GM18526 (cell line): ENCODE results near the gene F10.

Experiments
- POLR2A ChIP-seq: IDR thresholded peaks from 3 replicates; pipeline ENCODE4 v1.6.1; 2011; ENCODE audit not compliant: insufficient read length; ENCODE audit errors: extremely low read depth

F10 gene

DNA sequence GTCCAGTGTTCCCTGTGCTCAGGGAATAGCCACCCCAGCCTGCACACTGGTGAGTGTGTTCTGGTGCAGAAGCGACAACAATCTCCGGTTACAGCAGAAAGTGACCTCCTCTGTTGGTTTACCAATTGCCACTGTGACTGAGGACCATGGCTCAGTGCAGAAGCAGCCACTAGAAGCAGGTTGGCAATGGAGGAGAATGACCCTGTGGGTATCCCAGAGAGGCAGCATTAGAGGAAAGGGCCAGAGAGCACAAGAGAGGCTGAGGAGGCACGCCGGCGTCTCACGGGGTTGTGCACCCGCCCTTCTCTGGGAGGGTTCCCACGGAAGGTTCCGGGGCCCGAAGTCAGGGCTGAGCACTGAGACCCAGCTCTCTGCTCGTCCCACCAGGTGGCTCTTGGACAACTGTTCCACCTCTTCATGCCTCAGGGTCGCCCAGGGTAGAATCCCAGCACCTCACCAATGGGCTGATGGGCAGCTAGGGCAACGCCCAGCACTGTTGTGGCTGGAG is 49.9 kb downstream of the F10 start:
- TF ChIP-seq POLR2A, result no peak

DNA sequence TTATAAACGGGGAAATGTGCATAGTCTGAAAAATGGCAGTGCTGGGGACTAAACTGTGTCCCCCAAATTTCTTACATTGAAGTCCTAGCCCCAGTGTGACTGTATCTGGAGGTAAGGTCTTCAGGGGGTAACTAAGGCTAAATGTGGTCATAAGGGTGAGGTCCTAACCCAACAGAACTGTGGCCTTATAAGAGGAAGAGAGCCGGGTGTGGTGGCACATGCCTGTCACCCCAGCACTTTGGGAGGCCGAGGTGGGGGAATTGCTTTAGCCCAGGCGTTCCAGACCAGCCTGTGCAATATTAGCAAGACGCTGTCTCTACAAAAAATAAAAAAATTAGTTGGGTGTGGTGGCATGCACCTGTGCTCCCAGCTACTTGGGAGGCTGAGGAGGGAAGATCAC is 53.7 kb downstream of the F10 start:
- no peak for TF ChIP-seq POLR2A

DNA sequence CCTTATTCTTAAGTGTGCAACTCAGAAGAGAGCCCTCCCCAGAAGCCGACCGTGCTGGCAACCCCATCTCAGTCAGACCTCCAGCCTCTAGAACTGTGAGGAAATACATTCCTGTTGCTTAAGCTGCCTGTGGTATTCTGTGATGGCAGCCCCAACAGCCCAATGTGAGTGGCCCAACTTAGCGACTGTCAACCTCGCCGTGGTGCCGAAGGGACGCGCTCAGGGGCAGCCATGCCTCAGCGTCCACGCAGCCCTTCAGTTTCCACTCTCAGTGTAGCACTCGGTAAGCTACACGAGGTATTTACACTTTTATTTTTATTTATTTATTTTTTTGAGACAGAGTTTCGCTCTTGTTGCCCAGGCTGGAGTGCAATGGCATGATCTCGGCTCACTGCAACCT is 54.2 kb downstream of the F10 start:
- no peak for TF ChIP-seq POLR2A

DNA sequence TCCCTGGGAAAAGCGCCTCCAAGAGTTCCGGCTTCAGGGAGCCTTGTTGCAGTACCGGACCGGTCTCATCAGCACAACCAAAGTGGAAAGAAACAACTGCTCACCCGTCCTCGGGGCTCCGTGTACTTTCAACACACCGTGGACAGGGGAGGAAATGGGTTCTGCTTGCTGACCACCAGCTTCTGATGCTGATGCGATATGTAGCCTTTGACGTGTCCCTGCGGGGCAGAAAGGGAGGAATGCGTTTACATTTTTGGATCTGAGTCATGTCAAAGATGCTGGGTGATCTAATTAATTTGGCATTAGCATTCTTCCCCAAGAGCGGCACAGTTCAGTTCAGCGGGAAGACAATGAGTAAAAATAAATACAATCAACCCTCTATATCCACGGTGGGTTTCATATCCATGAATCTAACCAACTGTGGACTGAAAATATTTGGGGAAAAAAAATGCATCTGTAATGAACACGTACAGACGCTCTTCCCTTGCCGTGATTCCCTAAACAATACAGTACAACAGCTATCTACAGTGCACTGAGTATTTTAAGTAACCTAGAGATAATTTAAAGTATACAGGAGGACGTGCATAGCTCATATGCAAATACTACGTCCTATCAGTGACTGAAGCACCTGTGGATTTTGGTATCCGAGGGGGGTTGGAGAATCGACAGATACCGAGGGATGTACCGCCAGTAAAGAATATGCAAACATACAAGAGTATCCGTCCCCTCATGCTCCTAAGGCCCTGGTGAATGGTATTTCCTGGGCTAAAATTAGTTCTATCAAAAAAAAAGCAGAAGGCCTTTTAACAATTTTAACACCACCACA is 55.7 kb downstream of the F10 start:
- no peak for TF ChIP-seq POLR2A

DNA sequence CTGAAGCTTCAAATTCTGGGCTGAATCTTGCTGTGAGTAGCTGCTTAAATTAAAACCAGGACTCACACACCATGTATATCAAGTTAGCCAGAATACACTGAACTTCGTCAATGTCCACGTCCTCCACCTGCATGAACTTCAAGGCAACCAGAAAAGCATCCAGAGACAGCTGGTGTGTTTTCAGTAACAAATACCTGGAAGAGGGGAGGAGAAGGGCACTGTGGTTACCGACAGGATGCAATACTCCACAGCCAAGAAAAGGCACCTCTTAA is 56.2 kb downstream of the F10 start:
- no peak for TF ChIP-seq POLR2A

DNA sequence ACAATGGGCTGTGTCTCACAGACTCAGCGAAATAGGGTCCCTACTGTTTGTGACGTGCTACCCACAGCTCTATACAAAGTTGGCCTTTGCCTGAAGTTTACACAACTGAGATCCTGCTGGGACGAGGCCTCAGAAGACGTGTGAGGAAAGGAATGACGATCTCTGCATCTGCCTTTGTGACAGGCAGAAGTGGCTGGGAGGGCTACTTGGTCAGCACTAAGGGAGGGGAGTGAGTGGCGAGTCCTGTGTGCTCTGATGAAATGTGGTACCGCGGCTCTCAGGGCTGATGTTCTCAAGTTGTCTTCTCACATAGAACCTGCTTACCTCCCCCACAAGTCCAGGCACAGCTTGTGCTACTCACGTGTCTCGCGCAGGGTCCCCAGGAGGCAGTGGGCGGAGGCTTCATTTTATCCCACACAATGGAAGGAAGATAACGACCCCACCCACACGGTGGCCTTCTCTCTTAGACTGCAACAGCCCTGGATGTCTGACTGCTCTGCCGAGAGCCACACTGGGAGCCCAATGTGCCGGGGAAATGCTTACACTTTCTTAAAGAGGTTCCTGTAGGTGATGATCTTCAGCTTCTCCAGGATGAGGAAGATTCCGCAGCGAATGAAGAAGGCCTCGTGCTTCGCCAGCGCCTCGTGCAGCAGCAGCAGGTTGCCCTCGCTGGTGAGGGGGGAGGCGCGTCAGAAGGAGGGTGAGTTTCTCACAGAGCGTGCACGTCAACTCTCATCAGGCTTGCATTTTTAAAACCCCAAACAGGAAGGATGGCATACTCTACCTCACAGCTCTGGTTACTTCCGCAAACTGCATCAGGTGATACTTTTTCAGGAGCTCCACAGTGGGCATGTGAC is 57.0 kb downstream of the F10 start:
- no peak for TF ChIP-seq POLR2A

DNA sequence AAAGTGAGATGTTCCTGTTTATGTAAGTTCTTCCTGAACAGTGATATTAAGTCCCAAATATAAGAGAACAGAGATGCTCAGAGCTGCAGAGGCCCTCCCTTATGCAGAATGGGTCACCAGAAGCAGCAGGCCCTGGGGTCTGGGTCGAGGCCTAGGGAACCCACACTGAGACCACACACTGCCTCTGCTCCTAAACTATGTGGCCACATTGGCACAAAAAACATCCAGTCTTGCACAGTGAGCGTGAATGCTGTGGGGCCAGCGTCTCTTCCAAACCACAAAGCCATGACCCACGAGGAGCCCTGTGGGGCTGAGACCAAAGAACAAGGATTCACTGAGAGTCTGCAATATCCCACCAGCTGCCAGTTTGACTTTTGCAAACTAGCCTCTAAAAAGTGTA is 59.4 kb downstream of the F10 start:
- no peak for TF ChIP-seq POLR2A

DNA sequence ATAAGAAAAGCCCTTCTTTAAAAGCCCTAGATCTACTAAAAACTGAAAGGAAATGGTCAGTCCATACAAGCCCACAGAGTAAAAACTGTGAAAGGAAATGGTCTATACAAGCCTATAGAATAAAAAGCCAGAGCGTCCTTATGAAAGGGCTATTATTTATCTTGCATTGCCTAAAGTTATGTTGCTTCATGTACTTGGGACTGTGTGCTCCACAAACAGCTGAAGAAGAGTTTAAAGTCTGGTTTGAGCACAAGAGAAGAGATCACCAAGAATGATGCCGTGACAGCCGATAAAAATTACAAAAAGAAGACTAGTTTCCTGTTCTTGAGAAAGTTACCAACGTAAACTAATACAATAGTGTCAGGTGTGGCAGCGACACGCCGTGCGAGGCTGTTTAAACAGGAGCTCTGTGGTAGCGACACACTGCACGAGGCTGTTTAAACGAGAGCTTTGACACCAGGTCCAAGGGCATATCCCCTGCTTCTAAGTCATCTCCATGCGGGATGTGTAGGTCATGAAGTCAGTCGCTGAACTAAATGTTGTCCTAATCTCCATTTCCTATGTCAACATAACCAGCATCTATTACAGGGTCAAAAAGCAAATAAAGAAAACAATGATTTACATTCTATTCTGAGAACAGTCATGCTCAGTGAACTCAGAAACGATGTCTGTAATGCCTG is 61.0 kb downstream of the F10 start:
- no peak for TF ChIP-seq POLR2A

DNA sequence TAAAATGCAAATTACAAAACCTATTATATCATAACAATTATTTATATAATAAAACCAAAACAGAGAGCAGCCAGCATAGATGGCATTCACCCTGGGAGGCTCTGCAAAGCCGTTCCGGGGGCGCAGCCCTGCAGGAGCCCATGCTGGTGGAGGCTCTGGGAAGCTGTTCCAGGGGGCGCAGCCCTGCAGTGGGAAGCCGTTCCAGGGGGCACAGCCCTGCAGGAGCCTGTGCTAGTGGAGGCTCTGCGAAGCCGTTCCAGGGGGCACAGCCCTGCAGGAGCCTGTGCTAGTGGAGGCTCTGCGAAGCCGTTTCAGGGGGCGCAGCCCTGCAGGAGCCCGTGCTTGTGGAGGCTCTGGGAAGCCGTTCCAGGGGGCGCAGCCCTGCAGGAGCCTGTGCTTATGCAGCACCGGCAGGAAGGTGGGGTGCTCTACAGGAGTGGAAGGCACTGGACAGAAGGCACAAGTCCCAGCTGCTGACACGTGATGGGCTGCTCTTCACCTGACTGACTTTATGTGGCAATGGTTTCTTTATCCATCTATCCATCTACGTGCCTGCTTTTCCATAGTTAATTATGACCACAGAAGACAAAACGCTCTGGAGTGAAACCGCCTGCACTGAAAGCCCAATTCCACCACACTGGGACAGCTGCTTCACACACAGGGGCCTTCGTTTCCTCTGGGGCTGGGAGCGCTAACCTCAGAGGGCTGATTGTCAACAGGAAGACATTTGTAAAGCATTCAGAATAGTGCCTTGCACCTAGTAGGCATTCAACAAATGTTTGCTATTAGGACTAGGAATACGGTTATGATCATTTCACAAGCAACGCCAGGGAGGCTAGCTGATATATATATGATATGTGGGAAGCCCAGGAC is 62.2 kb downstream of the F10 start:
- TF ChIP-seq POLR2A, result no peak

DNA sequence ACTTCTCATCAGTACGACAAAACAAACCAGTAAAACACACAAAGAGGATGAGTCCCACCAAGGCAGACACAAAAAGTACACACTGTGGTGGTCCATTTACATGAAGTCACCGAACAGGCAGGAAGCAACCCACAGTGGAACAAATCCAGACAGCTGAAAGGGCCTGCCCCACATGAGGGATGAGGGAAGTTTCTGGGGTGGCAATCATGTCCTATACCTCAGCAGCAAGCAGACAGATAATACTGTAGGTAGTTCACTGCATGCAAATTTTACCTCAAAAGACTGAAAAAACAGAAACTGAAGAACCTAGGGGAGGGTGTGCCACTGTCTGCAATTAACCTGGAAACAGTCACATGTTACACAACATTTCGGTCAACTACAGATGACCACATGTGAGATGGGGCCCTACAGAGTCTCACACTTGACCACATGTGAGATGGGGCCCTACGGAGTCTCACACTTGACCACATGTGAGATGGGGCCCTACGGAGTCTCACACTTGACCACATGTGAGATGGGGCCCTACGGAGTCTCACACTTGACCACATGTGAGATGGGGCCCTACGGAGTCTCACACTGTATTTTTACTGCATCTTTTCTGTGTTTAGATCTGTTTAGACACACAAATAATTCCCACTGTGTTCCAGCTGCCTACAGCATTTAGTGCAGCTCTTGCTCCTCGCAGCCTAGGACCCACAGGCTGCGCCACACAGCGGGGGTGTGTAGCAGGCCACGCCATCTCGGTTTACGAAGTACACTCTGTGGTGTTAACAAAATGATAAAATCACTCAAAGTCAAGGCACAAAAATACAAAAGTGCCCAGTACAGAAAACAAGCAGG is 63.7 kb downstream of the F10 start:
- no peak for TF ChIP-seq POLR2A

DNA sequence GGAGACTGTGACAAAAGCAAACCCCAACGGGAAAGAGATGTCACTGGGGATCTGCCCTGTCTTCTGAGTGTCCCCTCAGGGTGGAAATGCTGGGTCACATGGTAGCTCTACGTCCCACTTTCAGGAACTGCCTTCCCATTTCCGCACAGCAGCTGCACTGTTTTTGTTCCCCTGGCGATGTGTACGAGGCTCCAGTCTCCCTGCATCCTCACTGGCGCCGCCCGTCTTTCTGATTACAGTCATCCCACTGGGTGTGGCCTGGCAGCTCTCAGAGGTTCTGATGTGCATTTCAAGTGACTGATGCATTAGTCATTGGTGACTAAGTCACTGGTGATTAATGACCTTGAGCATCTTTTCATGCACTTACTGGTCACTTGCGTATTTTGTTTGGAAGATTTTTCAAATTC is 64.7 kb downstream of the F10 start:
- no peak for TF ChIP-seq POLR2A

DNA sequence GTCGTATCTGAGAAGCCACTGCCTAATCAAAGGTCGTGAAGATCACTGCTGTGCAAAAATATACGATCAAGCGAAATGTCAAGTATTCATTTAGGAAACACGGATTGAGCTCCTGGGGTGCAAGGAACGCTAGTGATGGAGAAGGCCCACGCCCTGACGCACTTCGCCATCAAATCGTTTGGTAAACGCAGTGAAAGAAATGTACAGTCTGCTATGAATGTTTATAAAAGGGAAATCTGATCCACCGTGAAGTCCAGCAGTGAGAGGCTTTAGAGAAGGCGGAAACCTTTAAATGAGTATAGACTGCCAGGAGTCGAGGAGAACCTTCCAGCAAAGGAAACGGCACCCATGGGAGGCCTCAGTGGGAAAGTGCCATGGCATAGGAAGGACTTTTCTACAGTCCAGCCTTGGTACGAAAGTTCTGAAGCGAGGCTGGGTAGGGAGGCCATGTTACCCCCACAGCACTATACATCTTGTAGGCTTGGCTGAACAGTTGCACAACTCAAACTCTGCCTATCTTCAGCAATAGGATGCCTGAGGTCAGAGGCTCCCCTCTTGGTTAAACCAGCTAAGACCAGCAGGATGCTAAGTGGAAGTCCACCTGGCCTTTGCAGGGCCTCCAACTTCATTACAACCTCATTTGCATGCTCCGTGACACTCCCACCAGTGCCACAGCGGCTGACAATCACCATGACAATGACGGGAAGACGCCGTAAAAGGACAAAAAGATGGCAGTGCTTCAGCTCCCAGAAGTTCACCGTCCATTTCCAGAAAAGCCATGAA is 65.5 kb downstream of the F10 start:
- no peak for TF ChIP-seq POLR2A

DNA sequence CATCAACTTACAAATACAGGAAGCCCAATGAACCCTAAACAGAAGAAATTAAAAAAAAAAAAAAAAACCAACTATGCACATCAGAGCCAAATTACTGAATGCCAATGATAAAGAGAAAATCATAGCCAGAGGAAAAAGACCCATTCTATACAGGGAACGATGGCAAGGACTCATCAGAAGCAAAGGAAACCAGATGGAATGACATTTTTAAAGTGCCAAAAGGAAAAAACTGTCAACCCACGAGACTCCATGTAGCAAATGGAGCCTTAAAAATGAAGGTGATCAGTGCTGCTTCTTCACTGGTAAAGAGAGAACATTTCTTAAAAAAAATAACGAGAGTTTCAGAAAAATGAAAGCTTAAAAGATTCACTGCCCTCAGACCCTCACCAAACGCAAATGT is 67.6 kb downstream of the F10 start:
- no peak for TF ChIP-seq POLR2A
